H1 (cell line): ENCODE data around the gene MRM2. TPM values are rescaled to one million over a fixed set of nuclear protein-coding genes. Genes with fewer than 3 reads are reported as not detected.

Source experiments
- CTCF ChIA-PET: fragments of 300-600 bp; sonication (Branson Sonifier 250); formaldehyde crosslinking; loops from one replicate; lab custom pipeline; 2021; ENCODE audit not compliant: partially characterized antibody; lab: Charles Lee
- POLR2A ChIA-PET: fragments of 300-600 bp; sonication (Branson Sonifier 250); formaldehyde crosslinking; loops from one replicate; lab custom pipeline; 2021; ENCODE audit warnings: inconsistent platforms; ENCODE audit not compliant: partially characterized antibody; lab: Charles Lee
- DNase-seq, 2 experiments: peaks; one replicate each; pipeline versions ENCODE4 v3.0.0 to v3.0.0-alpha.2; 2010 to 2022; ENCODE audit warnings: low spot score in 2 of 2, low read depth in 1 of 2, mixed read lengths in 1 of 2
- FAIRE-seq: peaks from 2 replicates; lab custom pipeline; 2011; peaks lifted over from hg19 to GRCh38; lab: Jason Lieb, UNC
- H2AFZ ChIP-seq: 2 replicates; pipeline ENCODE4 v1.8.1; 2012; ENCODE audit warnings: low read length, inconsistent platforms
- H2AK5ac ChIP-seq: 2 replicates; pipeline ENCODE4 v1.6.1; 2013; ENCODE audit warnings: low read depth, low read length
- H2BK120ac ChIP-seq: replicated peaks from 2 replicates; pipeline ENCODE3; 2013; ENCODE audit warnings: low read depth, low read length, inconsistent platforms
- H2BK12ac ChIP-seq: 2 replicates; pipeline ENCODE4 v1.6.1; 2013; ENCODE audit warnings: low read depth, low read length
- H2BK15ac ChIP-seq: 2 replicates; pipeline ENCODE4 v1.6.1; 2013; ENCODE audit warnings: low read length
- H2BK20ac ChIP-seq: 2 replicates; pipeline ENCODE4 v1.6.1; 2013; ENCODE audit warnings: low read length
- H2BK5ac ChIP-seq: 2 replicates; pipeline ENCODE4 v1.6.1; 2013; ENCODE audit warnings: low read depth, low read length
- H3K14ac ChIP-seq: 2 replicates; pipeline ENCODE4 v1.6.1; 2013; ENCODE audit warnings: inconsistent platforms; ENCODE audit not compliant: insufficient read length
- H3K18ac ChIP-seq: 2 replicates; pipeline ENCODE4 v1.6.1; 2013; ENCODE audit warnings: low read length; ENCODE audit errors: extremely low read depth
- H3K23ac ChIP-seq: 2 replicates; pipeline ENCODE4 v1.6.1; 2013; ENCODE audit warnings: inconsistent platforms; ENCODE audit not compliant: insufficient read length
- H3K23me2 ChIP-seq: 2 replicates; pipeline ENCODE4 v1.6.1; 2013; ENCODE audit warnings: low read depth, low read length
- H3K27ac ChIP-seq: 2 replicates; pipeline ENCODE4 v1.6.1; 2011; ENCODE audit warnings: low read depth, low read length, inconsistent platforms
- H3K27me3 ChIP-seq, 4 experiments: replicated peaks in 1 of 4; 1 replicate in 1 of 4; 2 replicates in 3 of 4; pipeline versions ENCODE4 v1.6.1 to v1.8.1; 2011 to 2013; ENCODE audit warnings: low read length in 3 of 4, mild to moderate bottlenecking in 3 of 4, inconsistent platforms in 2 of 4, mixed read lengths in 2 of 4, moderate library complexity in 1 of 4; ENCODE audit not compliant: control insufficient read depth in 3 of 4, insufficient read depth in 3 of 4; ENCODE audit errors: extremely low read depth in 1 of 4
- H3K36me3 ChIP-seq, 4 experiments: 2 replicates each; pipeline versions ENCODE4 v1.6.1 to v1.8.1; 2011 to 2013; ENCODE audit warnings: mild to moderate bottlenecking in 4 of 4, low read length in 3 of 4, moderate library complexity in 2 of 4, control low read depth in 1 of 4, inconsistent platforms in 1 of 4; ENCODE audit not compliant: insufficient read depth in 4 of 4, control insufficient read depth in 2 of 4
- H3K4ac ChIP-seq: replicated peaks from 2 replicates; pipeline ENCODE3; 2013; ENCODE audit warnings: low read length, low read depth, mixed read lengths, inconsistent platforms; ENCODE audit not compliant: insufficient read length
- H3K4me1 ChIP-seq, 4 experiments: replicated peaks in 1 of 4; 1 replicate in 1 of 4; 2 replicates in 3 of 4; pipeline versions ENCODE4 v1.6.1 to v1.8.1; 2011 to 2013; ENCODE audit warnings: low read length in 3 of 4, inconsistent platforms in 2 of 4, mixed read lengths in 1 of 4; ENCODE audit not compliant: insufficient read depth in 4 of 4, control insufficient read depth in 3 of 4
- H3K4me2 ChIP-seq, 2 experiments: 2 replicates each; pipeline versions ENCODE4 v1.6.1 to v1.8.1; 2011 to 2013; ENCODE audit warnings: low read depth in 2 of 2, low read length in 2 of 2, control low read depth in 1 of 2, inconsistent platforms in 1 of 2, mild to moderate bottlenecking in 1 of 2; ENCODE audit not compliant: insufficient read depth in 1 of 2
- H3K4me3 ChIP-seq, 4 experiments: fragments of 200-600, 300-600 bp in 1 of 4; sonication (generic), shearing (Covaris generic), sonication (Bioruptor Twin) in 1 of 4; 2 replicates each; pipeline versions ENCODE4 v1.5.1 to v1.8.1; 2011 to 2016; ENCODE audit warnings: low read length in 4 of 4, low read depth in 3 of 4, control low read depth in 2 of 4, inconsistent platforms in 2 of 4, mild to moderate bottlenecking in 2 of 4, mixed read lengths in 1 of 4, moderate library complexity in 1 of 4; ENCODE audit not compliant: insufficient read depth in 2 of 4; ENCODE audit errors: extremely low read depth in 1 of 4
- H3K56ac ChIP-seq: replicated peaks from 2 replicates; pipeline ENCODE3; 2013; ENCODE audit warnings: low read depth, mild to moderate bottlenecking, mixed read lengths, low read length, inconsistent platforms; ENCODE audit not compliant: insufficient read length
- H3K79me1 ChIP-seq: 2 replicates; pipeline ENCODE4 v1.6.1; 2013; ENCODE audit warnings: low read depth, low read length, control low read depth
- H3K79me2 ChIP-seq, 2 experiments: 2 replicates each; pipeline versions ENCODE4 v1.6.1 to v1.8.1; 2012 to 2013; ENCODE audit warnings: low read length in 2 of 2, mild to moderate bottlenecking in 2 of 2, inconsistent platforms in 1 of 2; ENCODE audit not compliant: insufficient read depth in 2 of 2, control insufficient read depth in 1 of 2
- H3K9ac ChIP-seq, 4 experiments: replicated peaks in 1 of 4; 1 replicate in 1 of 4; 2 replicates in 3 of 4; pipeline versions ENCODE4 v1.6.1 to v1.8.1; 2011 to 2013; ENCODE audit warnings: low read depth in 3 of 4, low read length in 3 of 4, control low read depth in 2 of 4, mild to moderate bottlenecking in 2 of 4, moderate library complexity in 2 of 4, inconsistent platforms in 1 of 4; ENCODE audit errors: extremely low read depth in 1 of 4
- H3K9me3 ChIP-seq, 2 experiments: 2 replicates each; pipeline versions ENCODE4 v1.6.1 to v1.8.1; 2012 to 2013; ENCODE audit warnings: mild to moderate bottlenecking in 2 of 2, moderate library complexity in 2 of 2, control low read depth in 1 of 2, inconsistent platforms in 1 of 2, low read depth in 1 of 2, low read length in 1 of 2, mixed read lengths in 1 of 2; ENCODE audit not compliant: insufficient read depth in 2 of 2
- H4K20me1 ChIP-seq, 2 experiments: replicated peaks in 1 of 2; 2 replicates each; pipeline versions ENCODE3 to v1.8.1; 2011 to 2013; ENCODE audit warnings: inconsistent platforms in 2 of 2, low read length in 2 of 2, mild to moderate bottlenecking in 1 of 2; ENCODE audit not compliant: insufficient read depth in 2 of 2, control insufficient read depth in 1 of 2
- H4K5ac ChIP-seq: 2 replicates; pipeline ENCODE4 v1.6.1; 2013; ENCODE audit warnings: low read length, low read depth, mixed read lengths, inconsistent platforms; ENCODE audit not compliant: insufficient read length
- H4K8ac ChIP-seq: 2 replicates; pipeline ENCODE4 v1.8.0; 2013; ENCODE audit warnings: mild to moderate bottlenecking, moderate library complexity, low read length, inconsistent platforms; ENCODE audit not compliant: insufficient read depth; ENCODE audit errors: extremely low read depth
- H4K91ac ChIP-seq: replicated peaks from 2 replicates; pipeline ENCODE3; 2013; ENCODE audit warnings: low read length, mixed read lengths, inconsistent platforms; ENCODE audit not compliant: insufficient read length
- EP300 ChIP-seq, 2 experiments: IDR thresholded peaks; 1 replicate in 1 of 2; 2 replicates in 1 of 2; pipeline ENCODE4 v1.6.1; 2011 to 2012; ENCODE audit warnings: low read depth in 2 of 2, low read length in 2 of 2, mild to moderate bottlenecking in 2 of 2, borderline replicate concordance in 1 of 2, inconsistent platforms in 1 of 2, moderate library complexity in 1 of 2
- NRF1 ChIP-seq: IDR thresholded peaks from 2 replicates; pipeline ENCODE4 v1.6.1; 2011; ENCODE audit warnings: mild to moderate bottlenecking, low read depth, low read length, improper control_type of control experiment
- RXRA ChIP-seq: IDR thresholded peaks from 2 replicates; pipeline ENCODE4 v1.6.1; 2011; ENCODE audit warnings: low read depth, mild to moderate bottlenecking, low read length, moderate library complexity; ENCODE audit not compliant: insufficient read depth
- TAF1 ChIP-seq: IDR thresholded peaks from 2 replicates; pipeline ENCODE4 v1.6.1; 2011; ENCODE audit warnings: mild to moderate bottlenecking, low read depth, low read length
- WGBS, 2 experiments: shearing (Covaris generic) in 1 of 2; methylation state at CpG; one replicate each; pipeline versions ENCODE4 v1.1.6 to v1.1.7; 2013 to 2015; ENCODE audit warnings: low lambda C conversion rate in 2 of 2, mixed read lengths in 2 of 2, inconsistent platforms in 1 of 2, low coverage in 1 of 2, missing lambda C conversion rate in 1 of 2; ENCODE audit not compliant: insufficient replicate concordance in 2 of 2, insufficient coverage in 1 of 2, insufficient read length in 1 of 2; ENCODE audit errors: extremely low coverage in 1 of 2, missing lambda C conversion rate in 1 of 2; 5-methylcytosine and 5-hydroxymethylcytosine counted together
- polyA plus RNA-seq, 7 experiments: library from polyadenylated mRNA; depleted of rRNA in 3 of 7; stranded (reverse) in 5 of 7; unstranded in 2 of 7; fragments of >200 nt in 5 of 7; fragments of 200-250 nt in 2 of 7; gene quantifications; 1 replicate in 5 of 7; 2 replicates in 1 of 7; 4 replicates in 1 of 7; pipeline versions ENCODE4 v1.2.1 to v1.2.3, GENCODE V29; 2011 to 2013; ENCODE audit warnings: missing spikeins in 2 of 7, mixed read lengths in 2 of 7
- total RNA-seq: library from RNA; stranded (reverse); fragmentation: NEBNext Ultra II Directional; extraction: Animal tissue kit (Norgen Biotek cat#: 25700); gene quantifications from 2 replicates; pipeline ENCODE4 v1.2.1, GENCODE V29; 2021

The MRM2 gene
- total and polyA plus RNA-seq, 2 of the 8 experiments (the other 6 are each of a cell fraction or from before 2014, with no cell fraction given), result 17.2 to 38.6 TPM

GRCh38 chr7:2281541-2281940 is 39.5 kb upstream of the MRM2 start:
- Histone ChIP-seq H2BK120ac (no peak overlapping the region), H3K9ac (no peak overlapping the region), H3K4me2 (no peak overlapping the region), H4K20me1 (peaks cover 0 to 7% of the 10 kb centered on the region in 2 experiments), H3K79me1 (no peaks in the 10 kb centered on the region; the same call in 1 of the 2 replicates), H2BK5ac (no peak overlapping the region), H3K79me2 (peaks cover 0 to 15% of the 10 kb centered on the region in 2 experiments; a peak in 1 of 4 replicates), H3K27me3 (no peaks in the 10 kb centered on the region), H2BK15ac (no peak overlapping the region), H2BK20ac (no peak overlapping the region), H4K5ac (no peak overlapping the region), H3K18ac (no peak overlapping the region), H3K27ac (no peak overlapping the region), H3K23ac (no peak overlapping the region), H3K36me3 (0 out of 8 replicates have a peak, but pooled peaks cover 0 to 2% (median 0%) of the 10 kb centered on the region in 4 experiments), H3K9me3 (no peaks in the 10 kb centered on the region), H3K23me2 (no peaks in the 10 kb centered on the region; the same call in 1 of the 2 replicates), H3K4me1 (peaks cover 0 to 10% (median 2%) of the 10 kb centered on the region in 4 experiments; a peak in 4 of 7 replicates), H4K8ac (no peak overlapping the region), H3K4ac (no peak overlapping the region), H3K56ac (no peak overlapping the region), H2AFZ (no peak overlapping the region), H3K4me3 (no peak overlapping the region), H4K91ac (no peak overlapping the region), H3K14ac (no peak overlapping the region), H2BK12ac (no peak overlapping the region), H2AK5ac (no peak overlapping the region)
- 85% methylated on average over 9 of the region's 9 CpGs; no CpG with 5 or more reads in 1 of the 2 experiments for WGBS, 2 experiments
- FAIRE-seq (no peak), DNase-seq (no peak)
- CTCF ChIA-PET, result no interaction called here
- POLR2A ChIA-PET, result interaction anchor here (0.9 to 1.8 kb wide), 6 partner anchors 12 to 36 kb away, joined by 3 to 8 read pairs (median 4); no protein-coding TSS in a partner anchor
- no peak for TF ChIP-seq TAF1
- no peak for TF ChIP-seq EP300 (IDR thresholded peaks at IDR 0.05; ENCODE audit: borderline replicate concordance in 1 of 2, low read depth in 2 of 2, low read length in 2 of 2)
- TF ChIP-seq RXRA, result no peak
- TF ChIP-seq NRF1, result no peak
